CD4-positive, alpha-beta T cell treated with Interleukin-17A for 4 hours (primary cell): Measurements from ENCODE around the gene ARPIN.
A peak's percentile ranks its signal among the peaks of the same experiment; 100 is the strongest.
"Not testable (repeated sequence)": the region's sequence is repeated elsewhere in the genome, so short reads cannot be mapped to it uniquely, and the experiment has no call there.

Experiments used
- DNase-seq: peaks from one replicate; pipeline ENCODE4 v3.0.0-alpha.2; 2020; ENCODE audit warnings: mixed read lengths

ARPIN gene

DNA sequence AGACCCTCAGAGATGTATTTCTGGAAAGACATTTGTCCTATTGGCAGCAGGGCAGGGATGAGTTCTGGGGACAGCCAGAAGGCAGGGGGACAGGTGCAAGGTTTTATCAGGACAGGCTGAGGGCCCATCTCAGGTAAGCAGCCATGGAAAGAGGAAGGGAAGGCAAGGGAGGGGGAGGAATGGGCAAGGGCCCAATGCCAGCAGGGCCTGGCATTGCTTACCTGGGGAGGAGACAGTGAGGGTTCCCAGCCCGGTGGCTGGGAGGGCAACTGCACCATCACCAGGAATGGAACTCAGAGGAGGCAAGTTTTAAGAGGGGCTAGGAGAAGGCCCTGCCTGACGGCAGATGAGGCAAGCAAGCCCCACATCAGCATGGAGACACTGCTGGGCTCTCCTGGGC is 3.1 kb downstream of the ARPIN start:
- DNase-seq, result no peak

DNA sequence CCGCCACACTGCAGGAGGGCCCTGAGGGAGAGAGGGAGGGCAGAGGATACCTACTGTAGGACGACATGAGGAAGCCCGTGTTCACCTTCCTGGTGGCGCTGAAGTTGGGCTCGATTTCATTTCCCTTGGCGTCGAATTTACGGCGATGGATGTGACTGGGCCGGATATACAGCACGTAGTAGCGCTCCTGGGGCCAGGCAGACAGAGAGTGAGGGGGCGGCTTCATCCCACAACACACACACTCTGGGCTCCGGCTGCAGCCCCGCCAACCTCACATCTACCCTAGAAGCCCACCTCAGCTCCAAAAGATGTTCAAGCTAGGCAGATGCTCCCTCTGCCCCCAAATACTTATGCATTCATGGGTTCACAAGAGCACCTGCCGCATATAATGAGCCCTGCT is 4.5 kb downstream of the ARPIN start:
- no peak for DNase-seq

DNA sequence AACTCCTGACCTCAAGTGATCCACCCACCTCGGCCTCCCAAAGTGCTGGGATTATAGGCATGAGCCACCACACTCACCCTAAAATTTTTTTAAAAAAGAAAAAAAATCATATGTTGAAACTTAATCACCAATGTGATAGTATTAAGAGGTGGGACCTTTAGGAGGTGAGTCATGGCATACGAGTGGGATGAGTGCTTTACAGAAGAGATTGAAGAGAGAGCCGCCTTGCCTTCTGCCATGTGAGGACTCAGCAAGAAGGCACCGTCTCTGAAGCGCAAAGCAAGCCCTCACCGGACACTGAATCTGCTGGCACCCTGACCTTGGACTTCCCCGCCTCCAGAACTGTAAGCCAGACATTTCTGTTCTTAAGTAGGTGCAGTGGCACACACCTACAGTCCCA is 5.5 kb downstream of the ARPIN start:
- no peak for DNase-seq

DNA sequence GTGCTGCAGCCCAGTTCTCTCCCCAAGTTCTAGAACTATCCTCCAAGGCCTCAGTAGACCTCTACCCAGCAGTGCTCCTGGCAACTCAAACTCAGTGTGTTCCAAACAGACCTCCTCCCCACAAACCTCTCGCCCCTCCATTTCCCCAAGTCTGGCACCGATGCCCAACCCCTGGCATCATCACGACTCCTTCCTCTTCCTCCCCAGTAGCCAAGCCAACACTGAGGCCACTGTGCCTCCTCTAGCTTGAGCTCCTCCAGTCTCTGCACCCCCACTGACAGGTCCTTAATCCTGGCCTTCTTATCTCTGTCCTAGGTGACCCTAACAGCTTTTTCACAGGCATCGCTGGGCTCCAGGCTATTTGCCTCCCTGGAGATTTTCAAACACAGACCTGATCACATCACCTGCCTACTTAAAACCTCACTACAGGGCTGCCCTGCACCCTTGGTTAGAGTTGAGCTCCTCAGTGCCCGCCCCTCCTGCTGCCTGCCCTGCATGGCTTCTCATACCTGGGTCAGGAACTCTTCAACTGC is 6.8 kb downstream of the ARPIN start:
- DNase-seq, result no peak

DNA sequence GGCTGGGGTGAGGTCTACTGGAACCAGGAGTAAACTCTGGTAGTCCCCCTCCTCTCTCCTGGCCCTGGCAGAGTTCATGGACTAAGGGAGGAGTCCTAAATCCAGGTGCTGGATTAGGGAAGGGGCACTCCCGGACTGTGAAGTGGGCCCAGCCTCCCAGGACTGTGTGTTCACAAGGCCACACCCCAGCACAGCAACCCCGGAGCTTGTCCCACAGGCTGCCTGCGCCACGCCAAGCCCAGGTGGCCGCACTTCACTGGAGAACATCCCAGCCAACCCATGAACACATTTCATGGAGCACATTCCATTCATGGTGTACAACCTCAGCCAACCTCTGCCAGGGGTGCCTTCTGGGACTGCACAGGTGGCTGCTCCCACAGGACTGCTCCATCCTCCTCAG is 8.2 kb downstream of the ARPIN start:
- no peak for DNase-seq

DNA sequence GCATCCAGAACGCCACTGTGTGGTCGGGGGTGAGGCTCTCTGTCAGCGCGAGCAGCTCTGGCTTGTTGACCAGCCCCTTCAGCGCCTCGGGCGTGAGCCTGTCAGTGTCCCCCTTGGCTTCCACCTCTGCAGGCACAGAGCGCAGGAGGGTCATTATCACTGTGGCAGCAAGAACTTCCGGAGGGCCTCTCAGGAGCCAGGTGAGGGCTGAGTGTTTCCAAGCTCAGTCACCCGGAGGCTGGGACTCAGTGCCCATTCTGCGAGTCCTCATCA is 9.0 kb downstream of the ARPIN start:
- DNase-seq, result no peak

DNA sequence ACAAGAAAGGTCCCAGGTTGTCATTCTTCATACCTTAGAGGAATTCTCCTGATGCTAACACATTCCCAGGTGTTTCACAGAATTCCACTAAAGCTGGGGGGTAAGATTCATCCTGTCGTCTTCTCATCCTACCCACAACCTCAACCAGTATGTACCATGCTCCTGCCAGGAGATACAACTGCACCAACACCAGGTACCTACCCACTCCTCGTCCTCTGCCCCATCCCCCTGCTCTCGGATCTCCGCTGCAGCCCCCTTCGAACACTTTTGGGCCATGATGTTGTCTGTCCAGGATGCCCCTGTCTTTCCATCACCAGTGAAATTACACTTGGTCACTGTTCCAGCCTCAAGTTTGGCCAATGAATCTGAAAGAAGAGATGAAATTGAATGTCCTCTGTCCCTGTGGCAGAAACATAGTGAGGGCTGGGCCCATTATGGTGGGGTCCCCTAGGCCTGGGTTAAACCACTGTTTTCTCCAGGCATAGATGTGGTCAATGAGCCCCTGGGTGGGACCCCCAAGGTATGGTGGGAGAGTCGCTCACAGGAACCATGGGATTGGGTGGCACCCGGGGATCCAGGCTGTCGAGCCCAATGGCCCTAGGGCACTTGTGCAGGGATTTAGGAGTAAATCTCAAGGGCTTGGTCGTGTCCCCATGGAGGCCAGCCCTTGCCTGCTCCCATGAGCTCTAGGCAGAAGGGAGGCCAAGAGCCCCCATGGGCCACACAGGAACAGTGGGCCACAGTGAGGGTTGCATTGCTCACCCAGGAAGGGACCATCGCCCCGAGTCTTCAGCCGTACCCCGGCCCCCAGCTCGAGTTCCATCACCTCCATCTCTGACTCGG is 9.5 kb downstream of the ARPIN start:
- no peak for DNase-seq

DNA sequence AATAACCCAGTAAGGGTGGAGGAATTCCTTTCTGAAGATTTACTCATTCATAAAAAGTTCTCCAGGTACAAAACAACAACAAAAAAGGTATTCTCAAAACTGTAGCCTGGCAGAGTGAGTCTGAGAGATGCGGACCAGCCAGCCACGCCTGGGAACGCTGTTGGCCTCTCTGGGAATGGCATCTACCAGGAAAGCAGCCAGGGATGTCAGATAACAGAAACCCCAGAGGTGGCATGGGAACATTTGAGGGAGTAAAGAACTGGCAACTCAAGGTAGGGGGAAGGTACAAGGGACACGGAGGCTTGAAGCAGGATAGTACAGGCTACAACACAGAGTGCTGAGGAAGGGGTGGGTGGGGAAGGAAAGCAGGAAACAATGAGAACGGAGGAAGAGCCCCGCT is 11.9 kb downstream of the ARPIN start:
- no peak for DNase-seq

DNA sequence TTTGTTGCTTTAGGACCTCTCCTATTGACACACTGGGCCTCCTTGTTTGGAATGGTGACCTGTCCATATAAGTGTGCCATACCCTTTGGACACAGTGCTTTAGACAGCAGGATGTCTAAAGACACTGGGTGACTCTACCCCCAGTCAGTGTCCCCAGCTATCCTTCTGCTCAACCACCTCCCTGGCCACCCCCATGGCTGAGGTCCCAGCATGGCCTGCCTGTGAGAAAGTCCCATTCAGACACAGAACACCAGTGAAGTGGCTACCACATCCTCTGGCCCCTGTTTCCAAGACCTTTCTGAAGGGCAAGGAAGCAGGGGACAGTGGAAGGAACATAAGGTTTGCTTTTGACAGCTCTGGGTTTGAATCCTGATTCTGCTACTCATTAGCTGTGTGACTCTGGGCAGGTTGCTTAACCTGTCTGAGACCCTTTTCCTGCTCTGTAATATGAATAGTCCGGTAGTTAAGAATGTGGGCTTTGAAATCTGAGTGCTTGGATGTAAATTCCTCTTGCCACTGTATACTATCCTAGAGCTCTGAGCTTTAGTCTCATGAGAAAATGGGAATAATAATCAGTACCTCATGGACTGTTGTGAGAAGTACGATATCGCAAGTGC is 12.7 kb downstream of the ARPIN start:
- no peak for DNase-seq

DNA sequence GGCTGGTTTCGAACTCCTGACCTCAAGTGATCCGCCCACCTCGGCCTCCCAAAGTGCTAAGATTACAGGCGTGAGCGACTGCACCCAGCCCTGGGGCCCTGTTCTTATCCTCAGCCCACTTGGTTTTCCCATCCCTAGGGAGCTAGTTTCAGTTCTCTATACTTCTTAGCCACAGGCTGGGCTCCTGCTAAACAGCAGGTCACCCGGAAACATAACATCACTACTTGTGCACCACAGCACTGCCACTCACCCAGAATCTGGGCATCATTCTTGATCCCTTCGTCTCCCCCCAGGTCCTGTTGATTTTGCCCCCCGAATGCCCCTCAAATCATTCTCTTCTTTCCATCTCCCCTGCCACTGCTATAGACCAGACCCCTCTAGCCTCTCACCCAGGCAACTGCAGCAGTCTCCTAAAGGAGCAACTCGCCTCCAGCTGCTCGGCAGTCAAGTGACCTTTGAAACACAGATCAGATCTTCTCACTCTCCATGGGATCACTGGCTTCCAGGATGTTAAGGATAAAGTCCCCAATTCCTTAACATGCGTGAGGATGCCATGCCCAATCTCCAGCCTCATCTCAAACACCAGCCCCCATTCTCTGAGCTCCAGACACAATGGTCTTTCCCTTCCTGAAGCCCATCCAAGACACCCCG is 13.3 kb downstream of the ARPIN start:
- no peak for DNase-seq

DNA sequence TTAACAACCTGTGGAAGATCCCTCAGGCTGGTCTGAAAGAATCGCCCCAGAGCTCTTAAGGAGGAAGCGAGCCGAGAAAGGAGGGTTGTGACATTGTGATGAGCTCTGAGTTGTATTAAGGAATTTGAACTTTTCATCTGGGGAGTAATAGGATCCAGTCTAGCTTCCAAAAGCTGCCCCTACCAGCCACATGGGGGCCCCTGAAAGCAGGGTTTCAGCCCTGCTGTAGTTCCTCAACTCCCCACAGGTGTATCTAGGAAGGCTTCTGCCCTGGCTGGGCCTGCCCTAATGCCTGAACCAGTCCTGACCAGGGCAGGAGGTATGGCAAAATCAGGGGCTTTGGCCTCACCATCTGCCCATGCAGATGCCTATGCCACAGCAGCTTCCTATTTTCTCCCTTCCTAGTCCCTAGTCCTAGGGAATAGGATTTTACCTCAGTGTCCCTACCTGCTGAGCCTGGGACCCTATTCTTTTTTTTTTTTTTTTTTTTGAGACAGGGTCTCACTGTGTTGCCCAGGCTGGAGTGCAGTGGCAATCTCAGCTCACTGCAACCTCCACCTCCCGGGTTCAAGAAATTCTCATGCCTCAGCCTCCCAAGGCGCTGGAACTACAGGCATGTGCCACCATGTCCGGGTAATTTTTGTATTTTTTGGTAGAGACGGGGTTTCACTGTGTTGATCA is 14.0 kb downstream of the ARPIN start:
- DNase-seq, result peak; percentile 60

DNA sequence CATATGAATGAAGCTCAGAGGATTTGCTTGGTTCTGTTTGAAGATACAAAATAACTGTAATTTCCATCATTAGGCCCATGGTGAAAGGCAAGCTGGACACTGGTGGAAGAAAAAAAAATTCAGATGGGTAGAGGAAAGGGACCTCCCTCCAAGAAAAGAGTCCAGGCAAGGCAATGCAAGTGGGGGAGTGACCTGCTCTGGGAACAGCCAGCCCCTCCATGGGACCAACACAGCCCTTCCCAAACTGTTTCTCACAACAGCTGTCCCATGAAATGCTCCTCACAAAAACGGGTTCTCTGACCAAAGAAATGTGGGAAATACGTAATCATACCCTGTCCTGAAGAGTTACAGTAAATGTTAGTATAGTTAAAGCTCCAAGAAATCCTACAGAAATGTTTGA is 14.6 kb downstream of the ARPIN start:
- DNase-seq, result no peak

DNA sequence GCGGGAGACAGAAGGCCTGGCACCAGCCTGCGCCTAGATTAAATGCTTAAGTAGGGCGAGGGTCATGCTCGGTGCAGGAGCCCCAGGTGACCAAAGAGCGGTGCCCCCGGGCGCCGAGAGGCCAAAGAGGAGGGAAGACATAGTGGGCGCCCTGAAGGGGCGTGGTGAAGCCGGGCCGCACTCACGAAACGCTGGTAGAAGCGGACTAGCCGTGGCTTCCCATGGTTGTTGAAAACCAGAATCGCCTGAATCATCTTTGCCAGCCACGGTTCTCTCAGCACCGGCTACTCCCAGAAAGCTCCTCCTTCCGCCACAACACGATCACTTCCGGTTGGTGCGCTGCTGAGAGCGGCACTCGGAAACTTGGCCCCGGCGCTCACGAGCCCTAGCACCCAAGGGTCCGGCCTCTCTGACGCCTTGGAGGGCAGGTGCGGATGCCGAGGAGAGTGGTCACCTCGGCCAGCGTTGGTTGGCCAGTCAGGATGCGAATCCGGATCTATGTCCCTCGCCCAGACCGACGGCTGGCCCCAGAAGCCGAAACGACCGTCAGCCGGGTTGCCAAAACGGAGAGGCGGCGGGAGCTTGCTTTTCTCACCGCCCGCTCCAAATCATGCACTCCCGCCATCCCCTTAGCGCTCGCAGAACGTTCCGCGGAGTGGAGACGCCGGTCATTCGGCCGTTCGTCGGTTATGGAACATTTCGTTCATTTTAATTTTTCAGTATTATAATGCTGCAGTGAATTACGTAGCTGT is 18.9 kb downstream of the ARPIN start, which contains the start of gene AP3S2:
TSS of gene AP3S2 (minus strand) at position 299 of the 752 bp plus-strand sequence. CDS start at position 254, 45 bp downstream.
- DNase-seq, result peak; percentile 90

DNA sequence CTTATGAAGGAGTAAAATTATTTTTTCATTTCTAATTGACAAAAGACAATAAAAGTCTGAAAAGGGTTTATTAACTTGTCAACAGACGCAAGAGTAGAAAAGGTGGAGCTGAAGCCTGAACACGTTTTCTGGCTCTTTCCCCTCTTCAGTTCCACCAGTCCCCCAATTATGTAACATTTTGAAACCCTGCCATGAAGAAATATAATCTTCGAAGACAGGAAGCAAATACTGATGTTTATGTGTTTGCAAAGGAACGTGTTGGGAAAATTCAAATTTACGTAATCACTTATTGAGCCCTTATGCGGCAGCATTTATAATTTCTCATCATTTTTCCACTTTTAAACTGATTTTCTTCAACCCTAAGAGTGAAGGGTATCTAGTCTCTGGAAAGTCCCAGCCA is 19.7 kb downstream of the ARPIN start:
- no peak for DNase-seq

DNA sequence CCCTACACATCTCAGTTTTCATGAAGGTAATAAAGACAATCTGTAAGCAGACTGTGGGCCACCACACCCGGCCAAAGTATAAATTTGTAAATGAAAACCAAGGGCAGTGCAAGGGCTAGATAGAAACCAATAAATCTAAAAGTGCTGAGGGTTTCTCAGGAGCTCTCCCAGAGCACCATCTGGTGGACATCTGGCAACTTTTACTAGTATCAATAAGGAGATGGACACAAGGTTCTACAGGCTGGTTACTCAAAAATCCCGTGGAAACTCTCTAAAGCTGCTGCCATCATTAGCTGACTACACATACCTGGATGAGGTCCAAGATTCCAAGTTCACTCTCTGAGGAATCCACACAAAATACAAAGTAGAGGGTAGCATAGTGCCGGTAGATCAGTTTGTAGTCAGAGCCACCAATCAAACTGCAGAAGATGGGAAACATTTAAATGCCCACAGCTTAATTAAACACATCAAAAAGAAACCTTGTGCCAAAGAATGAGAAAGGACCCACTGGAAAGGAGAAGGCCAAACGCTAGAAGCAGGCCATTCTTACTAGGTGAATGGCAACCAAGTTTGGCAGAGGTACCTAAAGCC is 24.4 kb downstream of the ARPIN start:
- DNase-seq, result no peak

DNA sequence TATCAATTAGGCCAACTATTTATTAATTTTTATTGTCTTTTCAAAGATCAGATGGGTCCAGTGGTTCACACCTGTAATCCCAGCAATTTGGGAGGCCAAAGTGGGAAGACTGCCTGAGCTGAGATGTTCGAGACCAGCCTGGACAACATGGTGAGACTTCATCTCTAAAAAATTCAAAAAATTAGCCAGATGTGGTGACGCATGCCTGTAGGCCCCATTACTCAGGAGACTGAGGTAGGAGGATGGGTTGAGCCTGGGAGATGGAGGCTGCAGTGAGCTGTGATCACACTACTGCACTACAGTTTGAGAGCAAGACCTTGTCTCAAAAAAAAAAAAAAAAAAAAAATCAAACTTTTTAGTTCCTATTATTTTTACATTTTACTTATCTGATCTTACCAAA is 27.1 kb downstream of the ARPIN start:
- DNase-seq, result no peak

DNA sequence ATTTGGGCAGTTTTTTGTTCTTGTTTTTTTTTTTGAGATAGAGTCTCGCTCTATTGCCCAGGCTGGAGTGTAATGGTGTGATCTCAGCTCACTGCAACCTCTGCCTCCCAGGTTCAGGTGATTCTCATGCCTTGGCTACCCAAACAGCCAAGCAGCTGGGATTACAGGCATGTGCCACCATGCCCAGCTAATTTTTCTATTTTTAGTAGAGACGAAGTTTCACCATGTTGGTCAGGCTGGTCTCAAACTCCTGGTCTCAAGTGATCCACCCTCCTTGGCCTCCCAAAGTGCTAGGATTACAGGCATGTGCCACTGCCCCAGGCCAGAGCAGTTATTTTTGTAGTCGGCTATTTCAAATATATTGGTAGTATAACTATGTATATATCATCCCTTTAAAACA is 27.6 kb downstream of the ARPIN start:
- DNase-seq, result not testable (repeated sequence)

DNA sequence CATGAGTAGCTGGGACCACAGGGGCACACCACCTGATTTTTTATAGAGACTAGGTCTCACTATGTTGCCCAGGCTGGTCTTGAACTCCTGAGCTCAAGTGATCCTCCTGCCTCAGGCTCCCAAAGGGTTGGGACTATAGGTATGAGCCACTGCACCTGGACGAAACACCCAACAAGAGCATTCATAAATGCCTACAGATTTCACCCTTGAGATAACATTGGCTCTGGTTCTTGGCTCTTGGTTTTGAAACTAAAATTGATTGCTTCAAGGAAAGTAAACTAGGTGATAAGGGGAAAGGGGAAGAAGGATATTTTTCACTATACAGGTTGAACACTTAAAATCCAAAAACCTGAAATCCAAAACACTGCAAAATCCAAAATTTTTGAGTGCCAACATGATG is 29.2 kb downstream of the ARPIN start:
- DNase-seq, result no peak

DNA sequence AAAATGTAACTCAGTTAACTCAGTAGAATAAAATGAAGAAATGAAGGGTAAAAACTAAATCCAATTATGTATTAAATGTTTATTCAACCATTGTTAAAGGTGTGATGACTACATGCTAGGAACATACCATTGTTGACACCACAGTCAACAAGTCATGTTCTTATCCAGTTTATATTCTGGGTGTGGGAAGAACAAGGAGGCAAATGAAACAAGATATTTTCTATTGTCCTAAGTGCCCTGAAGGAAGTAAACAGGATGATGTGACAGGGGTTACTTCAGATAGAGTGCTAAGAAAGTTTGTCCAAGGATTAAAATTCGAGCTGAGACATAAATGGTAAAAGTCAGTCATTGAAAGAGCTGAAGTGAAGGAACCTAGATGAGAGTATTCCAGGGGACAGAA is 32.0 kb downstream of the ARPIN start:
- DNase-seq, result no peak

DNA sequence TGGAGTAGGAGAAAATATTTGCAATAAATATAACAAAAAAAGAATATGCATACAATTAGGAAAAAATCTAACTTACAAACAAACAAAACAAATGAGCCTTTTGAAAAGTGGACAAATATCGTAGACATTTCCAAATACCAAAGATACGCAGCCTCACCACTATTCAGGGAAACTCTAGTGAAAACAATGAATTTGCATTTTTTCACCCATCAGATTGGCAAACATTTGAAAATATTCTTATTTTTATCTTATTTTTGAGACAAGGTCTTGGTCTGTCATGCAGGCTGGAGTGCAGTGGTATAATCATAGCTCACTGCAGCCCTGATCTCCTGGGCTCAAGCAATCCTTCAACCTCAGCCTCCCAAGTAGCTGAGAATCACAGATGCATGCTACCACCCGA is 34.4 kb downstream of the ARPIN start:
- no peak for DNase-seq

DNA sequence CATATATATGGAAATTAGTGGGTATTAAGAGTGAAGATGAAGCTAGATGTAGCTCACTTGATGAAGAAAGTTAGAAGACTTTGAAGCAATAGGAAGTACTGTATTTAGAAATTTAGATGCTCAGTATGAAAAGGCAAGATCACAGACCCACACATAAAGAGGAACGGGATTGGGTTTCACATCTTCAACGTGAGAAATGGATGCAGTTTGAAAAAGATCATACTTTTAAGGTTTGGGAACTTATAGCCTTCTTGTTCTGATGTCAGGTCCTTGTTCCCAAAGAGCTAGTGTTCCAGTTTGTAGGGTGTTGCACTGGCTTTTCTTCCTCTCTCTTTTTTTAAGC is 35.7 kb downstream of the ARPIN start:
- DNase-seq, result no peak

DNA sequence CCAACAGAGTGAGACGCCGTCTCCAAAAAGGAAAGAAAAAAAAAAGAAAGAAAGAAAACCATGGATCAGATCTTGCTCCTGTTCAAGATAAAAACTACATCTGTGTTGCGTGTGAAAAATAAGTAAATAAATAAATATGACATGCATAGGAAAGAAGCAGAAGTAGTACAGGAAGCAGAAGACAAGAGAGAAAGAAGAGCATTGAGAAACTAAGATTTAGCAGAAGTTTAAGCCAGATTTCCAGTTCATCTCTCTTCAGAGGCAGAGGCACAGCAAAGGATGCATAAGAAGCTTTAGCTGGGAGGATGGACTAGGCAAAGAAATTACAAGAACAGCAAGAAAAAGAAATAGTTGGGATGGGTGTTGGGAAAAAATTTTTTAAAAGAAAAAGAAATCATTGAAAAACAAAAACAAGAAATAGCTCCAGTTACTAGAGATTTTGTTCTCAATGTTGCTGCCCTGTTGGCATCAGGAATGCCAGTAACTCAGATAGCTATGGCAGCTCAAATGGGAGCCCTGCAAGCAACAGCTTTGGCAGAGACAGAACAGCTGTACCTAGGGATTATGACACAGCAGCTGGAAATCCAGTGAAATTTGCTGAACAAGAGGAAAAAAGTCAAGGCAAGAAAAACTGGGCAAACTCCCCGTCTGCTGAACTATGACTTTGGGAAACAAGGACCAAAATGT is 36.2 kb downstream of the ARPIN start:
- no peak for DNase-seq
